SK-N-SH (cell line): ENCODE measurements around the gene EEF1A2.

ENCODE experiments used
- EZH2phosphoT487 ChIP-seq: fragments of 200-600 bp; sonication (generic); IDR thresholded peaks from 2 replicates; pipeline ENCODE4 v1.6.1; 2017; ENCODE audit warnings: low read depth, mixed run types, mild to moderate bottlenecking, antibody characterized with exemption, moderate library complexity, borderline replicate concordance
- FOSL2 ChIP-seq: IDR thresholded peaks from 2 replicates; pipeline ENCODE4 v1.4.0; 2012; ENCODE audit warnings: low read depth, mild to moderate bottlenecking, moderate library complexity, borderline replicate concordance
- FOXM1 ChIP-seq: IDR thresholded peaks from 2 replicates; pipeline ENCODE4 v1.4.0; 2012; ENCODE audit warnings: low read depth, mild to moderate bottlenecking
- JUND ChIP-seq: IDR thresholded peaks from 2 replicates; pipeline ENCODE4 v1.4.0; 2012
- POLR2AphosphoS5 ChIP-seq: IDR thresholded peaks from 2 replicates; pipeline ENCODE4 v1.6.1; 2012; ENCODE audit warnings: low read depth, low read length
- REST ChIP-seq: IDR thresholded peaks from 2 replicates; pipeline ENCODE4 v1.6.1; 2012; ENCODE audit warnings: mild to moderate bottlenecking, low read depth, low read length, moderate library complexity
- RXRA ChIP-seq: IDR thresholded peaks from 2 replicates; pipeline ENCODE4 v1.4.0; 2012; ENCODE audit warnings: low read depth, mild to moderate bottlenecking, borderline replicate concordance
- TAF1 ChIP-seq: IDR thresholded peaks from 2 replicates; pipeline ENCODE4 v1.6.1; 2012; ENCODE audit warnings: low read depth, mild to moderate bottlenecking, low read length, moderate library complexity, borderline replicate concordance
- TEAD4 ChIP-seq: IDR thresholded peaks from 2 replicates; pipeline ENCODE4 v1.4.0; 2012; ENCODE audit warnings: mild to moderate bottlenecking, borderline replicate concordance; ENCODE audit not compliant: insufficient read depth
- USF2 ChIP-seq: fragments of 150-350 bp; IDR thresholded peaks from 2 replicates; pipeline ENCODE4 v1.6.1; 2017; ENCODE audit warnings: antibody characterized with exemption, low read length, low read depth, borderline replicate concordance
- YY1 ChIP-seq: IDR thresholded peaks from 2 replicates; pipeline ENCODE4 v1.4.0; 2012; ENCODE audit warnings: low read depth, mild to moderate bottlenecking
- TF ChIP-seq, protein P1 (sequence below): IDR thresholded peaks from 2 replicates; pipeline ENCODE4 v1.4.0; 2012; ENCODE audit warnings: low read depth, borderline replicate concordance
- TF ChIP-seq, protein P2 (sequence below): fragments of 200-600 bp; sonication (generic); IDR thresholded peaks from 2 replicates; pipeline ENCODE4 v1.6.1; 2017; ENCODE audit warnings: antibody characterized with exemption, mild to moderate bottlenecking, moderate library complexity
- TF ChIP-seq, protein P3 (sequence below): IDR thresholded peaks from 2 replicates; pipeline ENCODE4 v1.4.0; 2012; ENCODE audit warnings: low read depth

- TF ChIP-seq, protein P1, sequence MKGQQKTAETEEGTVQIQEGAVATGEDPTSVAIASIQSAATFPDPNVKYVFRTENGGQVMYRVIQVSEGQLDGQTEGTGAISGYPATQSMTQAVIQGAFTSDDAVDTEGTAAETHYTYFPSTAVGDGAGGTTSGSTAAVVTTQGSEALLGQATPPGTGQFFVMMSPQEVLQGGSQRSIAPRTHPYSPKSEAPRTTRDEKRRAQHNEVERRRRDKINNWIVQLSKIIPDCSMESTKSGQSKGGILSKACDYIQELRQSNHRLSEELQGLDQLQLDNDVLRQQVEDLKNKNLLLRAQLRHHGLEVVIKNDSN = no peak
- TF ChIP-seq YY1 = no peak
- TF ChIP-seq, protein P2, sequence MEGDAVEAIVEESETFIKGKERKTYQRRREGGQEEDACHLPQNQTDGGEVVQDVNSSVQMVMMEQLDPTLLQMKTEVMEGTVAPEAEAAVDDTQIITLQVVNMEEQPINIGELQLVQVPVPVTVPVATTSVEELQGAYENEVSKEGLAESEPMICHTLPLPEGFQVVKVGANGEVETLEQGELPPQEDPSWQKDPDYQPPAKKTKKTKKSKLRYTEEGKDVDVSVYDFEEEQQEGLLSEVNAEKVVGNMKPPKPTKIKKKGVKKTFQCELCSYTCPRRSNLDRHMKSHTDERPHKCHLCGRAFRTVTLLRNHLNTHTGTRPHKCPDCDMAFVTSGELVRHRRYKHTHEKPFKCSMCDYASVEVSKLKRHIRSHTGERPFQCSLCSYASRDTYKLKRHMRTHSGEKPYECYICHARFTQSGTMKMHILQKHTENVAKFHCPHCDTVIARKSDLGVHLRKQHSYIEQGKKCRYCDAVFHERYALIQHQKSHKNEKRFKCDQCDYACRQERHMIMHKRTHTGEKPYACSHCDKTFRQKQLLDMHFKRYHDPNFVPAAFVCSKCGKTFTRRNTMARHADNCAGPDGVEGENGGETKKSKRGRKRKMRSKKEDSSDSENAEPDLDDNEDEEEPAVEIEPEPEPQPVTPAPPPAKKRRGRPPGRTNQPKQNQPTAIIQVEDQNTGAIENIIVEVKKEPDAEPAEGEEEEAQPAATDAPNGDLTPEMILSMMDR = no peak
- TF ChIP-seq REST = no peak
- no peak for TF ChIP-seq TEAD4
- no peak for TF ChIP-seq EZH2phosphoT487
- no peak for TF ChIP-seq FOSL2
- TF ChIP-seq USF2 = no peak
- TF ChIP-seq, protein P3, sequence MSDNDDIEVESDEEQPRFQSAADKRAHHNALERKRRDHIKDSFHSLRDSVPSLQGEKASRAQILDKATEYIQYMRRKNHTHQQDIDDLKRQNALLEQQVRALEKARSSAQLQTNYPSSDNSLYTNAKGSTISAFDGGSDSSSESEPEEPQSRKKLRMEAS = no peak
- TF ChIP-seq RXRA = no peak
- no peak for TF ChIP-seq POLR2AphosphoS5
- no peak for TF ChIP-seq JUND
- no peak for TF ChIP-seq TAF1
- TF ChIP-seq FOXM1 = no peak
These were observed 39.9 kb downstream of the EEF1A2 start for GRCh38 chr20:63459070-63459380.
